ENCODE data around the gene C6orf47.
"Not testable (repeated sequence)": the region's sequence is repeated elsewhere in the genome, so short reads cannot be mapped to it uniquely, and the experiment has no call there.

Gene C6orf47

DNA sequence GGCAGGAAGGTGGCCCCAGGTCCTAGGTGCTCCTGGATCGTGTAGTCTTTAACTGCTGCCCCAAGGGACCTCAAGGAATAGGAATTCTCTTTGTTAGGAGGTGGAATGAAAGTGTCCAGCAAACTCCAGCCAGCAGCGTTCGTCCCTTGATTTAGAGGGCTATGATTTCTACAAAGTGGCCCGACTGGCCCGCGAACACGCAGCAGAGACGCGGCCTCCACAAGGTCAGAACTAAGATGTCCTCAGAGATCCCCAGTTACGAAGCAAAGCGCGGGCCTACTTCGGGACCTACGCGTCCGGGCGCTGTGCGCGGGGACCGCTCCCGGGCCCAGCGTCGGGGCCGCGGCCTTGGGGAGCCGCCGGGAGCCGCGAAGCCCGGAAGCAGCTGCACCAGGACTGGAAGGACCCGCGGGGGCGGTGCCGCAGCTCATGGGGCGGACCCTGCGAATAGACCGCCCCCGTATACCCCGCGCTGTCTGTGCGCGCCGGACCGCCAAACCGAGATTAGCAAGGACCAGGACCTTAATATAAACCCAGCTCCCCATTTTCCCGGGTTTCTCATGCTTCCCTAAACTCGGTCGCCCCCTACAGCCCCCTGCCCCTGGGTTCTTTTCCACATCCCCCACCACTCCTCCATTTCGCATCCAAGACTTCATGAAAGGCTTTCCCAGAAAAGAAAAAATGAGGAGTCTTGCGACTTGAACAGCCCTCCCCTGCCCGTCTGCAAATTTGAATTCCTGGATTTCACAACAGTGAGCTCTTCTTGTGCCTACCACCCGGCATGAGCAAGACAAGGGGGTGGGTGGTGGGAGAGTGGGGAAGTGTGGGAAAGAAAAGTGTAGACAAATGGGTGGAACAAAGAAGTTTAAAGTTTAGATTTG lies at the start of gene C6orf47:
TSS of gene C6orf47 (minus strand) at position 398 of the 881 bp plus-strand sequence. CDS start 831 bp downstream, outside the sequence.
- DNase-seq (ENCODE audit: low spot score) = peak; percentile 90

GRCh38 chr6:31709157-31709556 lies 48.6 kb upstream of the C6orf47 start:
- DNase-seq (ENCODE audit: low spot score) = not testable (repeated sequence)

DNA sequence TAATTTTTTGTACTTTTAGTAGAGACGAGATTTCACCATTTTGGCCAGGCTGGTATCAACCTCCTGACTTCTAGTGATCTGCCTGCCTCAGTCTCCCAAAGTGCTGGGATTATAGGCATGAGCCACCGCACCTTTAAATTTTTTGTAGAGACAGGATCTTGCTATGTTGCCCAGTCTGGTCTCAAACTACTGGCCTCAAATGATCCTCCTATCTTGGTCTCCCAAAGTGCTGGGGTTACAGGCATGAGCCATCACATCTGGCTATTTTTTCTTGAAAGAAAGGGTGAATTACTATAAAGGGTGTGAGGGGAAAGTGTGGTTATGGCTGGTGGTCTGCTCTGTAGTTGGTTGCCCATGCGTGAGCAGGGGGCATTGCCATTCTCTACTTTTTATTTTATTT lies 47.6 kb upstream of the C6orf47 start:
- no peak for DNase-seq (ENCODE audit: low spot score)

DNA sequence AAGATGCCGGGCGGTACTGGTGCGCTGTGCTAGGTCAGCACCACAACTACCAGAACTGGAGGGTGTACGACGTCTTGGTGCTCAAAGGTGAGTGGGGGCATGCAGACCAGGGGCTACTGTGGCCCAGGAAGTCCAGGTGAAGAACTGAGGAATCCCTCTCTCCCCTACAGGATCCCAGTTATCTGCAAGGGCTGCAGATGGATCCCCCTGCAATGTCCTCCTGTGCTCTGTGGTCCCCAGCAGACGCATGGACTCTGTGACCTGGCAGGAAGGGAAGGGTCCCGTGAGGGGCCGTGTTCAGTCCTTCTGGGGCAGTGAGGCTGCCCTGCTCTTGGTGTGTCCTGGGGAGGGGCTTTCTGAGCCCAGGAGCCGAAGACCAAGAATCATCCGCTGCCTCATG lies 47.1 kb upstream of the C6orf47 start:
- DNase-seq (ENCODE audit: low spot score) = no peak

DNA sequence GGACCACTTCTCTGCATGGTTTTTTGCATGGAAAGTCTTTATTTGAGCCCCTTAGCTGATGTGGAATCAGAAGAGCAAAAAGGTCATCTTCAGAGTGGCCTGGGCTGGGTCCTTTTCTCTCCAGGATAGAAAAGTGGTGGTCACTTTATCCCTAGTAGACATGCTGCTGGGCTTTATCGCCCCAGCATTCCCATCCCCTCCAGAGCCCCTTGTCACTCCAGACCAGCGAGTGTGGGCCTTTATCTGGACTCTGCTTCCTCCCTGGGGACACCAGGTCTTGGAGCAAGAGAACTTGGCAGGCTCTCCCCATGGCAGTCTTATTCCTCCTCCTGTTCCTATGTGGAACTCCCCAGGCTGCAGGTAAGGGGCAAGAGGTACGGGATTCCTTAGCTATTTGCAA lies 46.0 kb upstream of the C6orf47 start, which contains the start of gene LY6G6F:
TSS of gene LY6G6F (plus strand) at position 268 of the 400 bp plus-strand sequence. CDS start at position 309, 41 bp downstream.
- no peak for DNase-seq (ENCODE audit: low spot score)

GRCh38 chr6:31705931-31706330 lies 45.4 kb upstream of the C6orf47 start:
- DNase-seq (ENCODE audit: low spot score) = no peak

DNA sequence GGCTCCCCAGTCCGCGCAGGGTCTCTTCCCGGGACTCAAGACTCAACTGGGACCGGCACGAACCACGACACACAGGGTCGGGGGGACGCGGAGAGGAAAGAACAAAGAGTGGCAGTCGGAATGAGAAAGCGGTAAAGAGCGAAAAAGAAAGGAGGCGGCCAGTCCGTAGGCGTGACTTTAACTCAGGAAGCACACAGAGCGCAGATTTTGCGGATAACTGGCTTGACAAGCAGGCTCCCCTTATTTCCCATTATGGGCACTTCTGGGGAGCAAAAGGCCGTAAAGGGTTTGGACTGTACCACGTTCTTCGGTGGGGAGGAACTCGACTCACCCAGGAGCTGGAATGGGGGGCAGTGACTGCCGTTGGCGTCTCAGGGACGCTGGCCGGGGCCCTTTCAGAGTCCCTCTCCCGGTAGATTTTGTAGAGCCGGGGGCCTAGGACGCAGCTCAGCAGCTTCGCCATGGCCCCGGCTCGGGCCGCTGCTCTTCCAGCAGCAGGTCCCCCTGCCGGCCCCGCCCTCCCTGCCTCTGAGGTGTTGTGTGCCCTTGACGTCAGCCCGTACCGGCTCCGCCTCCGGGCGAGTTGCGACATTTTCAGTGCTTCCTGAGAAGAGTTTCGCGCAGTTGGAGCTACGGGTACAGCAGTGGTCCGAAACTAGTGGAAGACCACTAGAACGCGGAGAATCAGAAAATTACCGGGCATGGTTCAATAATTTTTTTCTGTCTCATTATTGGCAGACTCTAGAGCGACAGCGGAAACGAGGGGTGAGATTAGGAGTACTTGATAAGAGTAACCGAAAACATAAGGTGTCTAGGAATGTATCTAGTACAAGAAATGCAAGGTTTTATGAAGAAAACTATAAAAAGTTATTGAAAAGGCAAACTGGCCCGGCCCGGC lies 42.5 kb upstream of the C6orf47 start, which contains the start of gene ABHD16A:
TSS of gene ABHD16A (minus strand) at position 506 of the 898 bp plus-strand sequence. CDS start at position 463, 43 bp downstream.
- DNase-seq (ENCODE audit: low spot score) = peak; percentile 99

- DNase-seq (ENCODE audit: low spot score) = no peak
Measured at GRCh38 chr6:31702405-31702818, 41.8 kb upstream of the C6orf47 start.

GRCh38 chr6:31701666-31702404 lies 41.3 kb upstream of the C6orf47 start:
- peak; percentile 70 for DNase-seq (ENCODE audit: low spot score)

- no peak for DNase-seq (ENCODE audit: low spot score)
Measured at GRCh38 chr6:31700740-31701401, 40.3 kb upstream of the C6orf47 start.

- DNase-seq (ENCODE audit: low spot score) = no peak
Measured at GRCh38 chr6:31697555-31697954, 37.0 kb upstream of the C6orf47 start.

DNA sequence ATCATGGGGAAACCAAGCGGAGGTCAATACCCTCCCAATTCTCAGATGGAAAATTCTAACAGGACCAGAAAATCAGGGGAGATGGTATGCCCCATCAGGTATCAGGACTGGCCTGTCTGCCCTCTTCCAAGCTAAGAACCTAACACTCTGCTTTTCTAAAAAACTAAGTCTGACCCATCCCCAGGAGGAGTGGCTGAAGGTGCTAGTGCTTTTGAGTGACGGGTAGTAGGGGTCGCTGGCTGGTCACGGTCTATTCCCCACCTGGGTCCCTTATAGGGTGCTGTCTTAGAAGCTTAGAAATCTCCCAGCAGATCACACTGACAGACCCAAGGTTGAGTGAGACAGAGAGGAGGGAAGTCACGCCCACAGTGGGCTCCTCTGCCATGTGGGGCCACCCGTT lies 33.0 kb upstream of the C6orf47 start:
- DNase-seq (ENCODE audit: low spot score) = no peak

GRCh38 chr6:31692886-31693285 lies 32.3 kb upstream of the C6orf47 start:
- DNase-seq (ENCODE audit: low spot score) = no peak

- no peak for DNase-seq (ENCODE audit: low spot score)
Measured at GRCh38 chr6:31692353-31692752, 31.8 kb upstream of the C6orf47 start.

- DNase-seq (ENCODE audit: low spot score) = no peak
Measured at GRCh38 chr6:31691564-31692108, 31.1 kb upstream of the C6orf47 start.

GRCh38 chr6:31691078-31691463 lies 30.5 kb upstream of the C6orf47 start:
- DNase-seq (ENCODE audit: low spot score) = no peak

- no peak for DNase-seq (ENCODE audit: low spot score)
Measured at GRCh38 chr6:31690231-31691077, 29.9 kb upstream of the C6orf47 start.

DNA sequence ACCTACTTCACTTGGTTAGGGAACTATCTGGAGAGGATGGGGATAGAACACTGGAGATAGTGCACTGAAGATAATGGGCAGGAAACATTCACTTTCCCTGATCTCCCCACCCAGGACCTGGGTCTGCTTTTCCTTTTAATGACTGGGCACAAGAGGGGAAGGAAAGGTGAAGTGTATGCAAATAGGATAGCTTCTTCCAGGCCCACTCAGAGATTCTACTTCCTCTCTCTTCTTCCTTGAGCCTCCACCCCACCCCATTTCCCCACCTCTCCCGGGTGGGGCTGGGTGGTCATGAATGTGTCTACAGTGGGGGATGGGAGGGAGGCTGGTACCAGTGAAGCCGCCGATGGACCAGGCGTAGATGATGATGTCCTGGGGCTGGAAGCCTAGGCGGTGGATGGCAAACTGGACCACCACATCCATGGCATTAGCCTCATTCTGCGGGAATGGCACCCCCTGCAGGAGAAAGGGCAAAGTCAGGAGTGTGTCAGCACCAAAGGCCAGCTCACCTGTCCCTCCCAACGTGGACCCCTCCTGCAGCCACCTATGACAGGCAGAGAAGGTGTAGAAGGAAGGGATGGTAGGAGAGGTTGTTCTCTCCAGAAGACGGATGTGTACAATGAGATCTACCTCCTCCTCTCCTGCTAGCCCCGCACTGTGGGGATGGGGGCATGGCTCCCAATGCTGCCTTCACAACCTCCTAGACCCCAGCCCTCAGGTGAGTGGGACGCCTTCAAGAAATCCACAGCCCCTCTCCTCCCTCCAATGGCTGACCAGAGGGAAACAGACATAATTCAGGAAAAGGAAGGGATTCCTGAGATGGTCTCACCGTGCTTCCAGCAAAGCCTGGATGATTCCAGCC lies 28.9 kb upstream of the C6orf47 start:
- DNase-seq (ENCODE audit: low spot score) = no peak
